Right cardiac atrium (tissue), 5 donors: Measurements from ENCODE around the gene EML4. TPM values are rescaled to one million over a fixed set of nuclear protein-coding genes. Genes with fewer than 3 reads are reported as not detected.
"Not testable (repeated sequence)": the region's sequence is repeated elsewhere in the genome, so short reads cannot be mapped to it uniquely, and the experiment has no call there.

ENCODE experiments used
- ATAC-seq, 2 donors: fragments of 200-7000 bp; cut with Tn5 transposase; one replicate each; pipeline versions ENCODE4 v1.8.0 to v1.9.1; 2020; ENCODE audit warnings: moderate library complexity in 2 of 2, mild to moderate bottlenecking in 1 of 2
- DNase-seq, 3 donors: peaks; one replicate each; pipeline ENCODE4 v3.0.0-alpha.2; 2020
- H3K27ac ChIP-seq: one replicate; pipeline ENCODE4 v1.5.1; 2013; ENCODE audit warnings: mild to moderate bottlenecking, low read length, control low read depth, moderate library complexity
- H3K27me3 ChIP-seq: one replicate; pipeline ENCODE4 v1.6.1; 2013; ENCODE audit not compliant: control insufficient read depth, insufficient read depth
- H3K4me1 ChIP-seq: one replicate; pipeline ENCODE4 v1.6.1; 2013; ENCODE audit warnings: low read length; ENCODE audit not compliant: control insufficient read depth, insufficient read depth
- H3K4me3 ChIP-seq: one replicate; pipeline ENCODE4 v1.5.1; 2013; ENCODE audit warnings: low read length, control low read depth
- H3K9me3 ChIP-seq: one replicate; pipeline ENCODE4 v1.6.1; 2013; ENCODE audit warnings: low read length; ENCODE audit not compliant: control insufficient read depth
- WGBS: extraction: QIAGEN DNeasy Blood & Tissue Kit; methylation state at CpG from one replicate; pipeline ENCODE4 v1.1.7; 2013; 5-methylcytosine and 5-hydroxymethylcytosine counted together
- intact Hi-C, 4 donors: fragments of 100-400 bp; cut with DNase I; formaldehyde crosslinking; loops; one replicate each; pipeline versions ENCODE4 v1.11.0 to v1.14.0; 2022 to 2023
- polyA plus RNA-seq: library from polyadenylated mRNA; stranded (reverse); fragments of 200-250 nt; gene quantifications from one replicate; pipeline ENCODE4 v1.2.3, GENCODE V29; 2013
- total RNA-seq, 4 donors: library from RNA; stranded (reverse); fragmentation: NEBNext Ultra II Directional; extraction: Animal tissue kit (Norgen Biotek cat#: 25700); gene quantifications; one replicate each; pipeline ENCODE4 v1.2.1, GENCODE V29; 2021
- donor health status: healthy with polysubstance abuse.
- donor health status: DM: no; HTN: yes; CAD: no.
- donor health status: DM: no; HTN: no; CAD: no.
- donor health status: DM: no; HTN: yes; CAD: no; lungs with severe emphysema.
- donor health status: DM: yes; HTN: yes; CAD: no.

EML4 gene
- total and polyA plus RNA-seq, 5 donors, result 3.8 to 13.8 (median 8.1) TPM

DNA sequence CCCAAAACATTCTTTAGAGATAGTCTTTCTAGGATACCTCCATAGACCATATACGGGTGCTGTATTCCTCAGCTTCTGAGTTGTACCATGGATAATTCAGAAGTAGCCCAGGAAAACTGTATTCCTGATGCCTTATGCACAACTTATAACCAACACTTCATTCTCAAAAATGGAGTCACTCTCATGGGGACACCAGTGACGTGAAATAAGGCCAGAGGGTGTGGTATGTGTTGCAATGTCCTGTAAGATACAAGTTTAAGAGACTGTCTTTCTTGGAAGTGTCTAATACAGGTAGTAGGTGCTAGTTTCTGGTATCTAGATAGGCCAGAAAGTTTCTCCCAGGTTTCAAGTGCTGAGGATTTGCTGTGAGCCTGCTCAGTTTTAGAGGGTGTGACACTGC, 155.8 kb downstream of the EML4 start:
- ATAC-seq (no peak), DNase-seq (no peak)
- Histone ChIP-seq H3K9me3 (no peaks in the 10 kb centered on the region), H3K4me3 (no peak overlapping the region), H3K27me3 (no peaks in the 10 kb centered on the region), H3K27ac (no peak overlapping the region), H3K4me1 (no peaks in the 10 kb centered on the region)
- intact Hi-C loops, result loop anchor here in 2 of 4 donors (5.0 to 10.0 kb wide), 2 partner anchors 228 to 230 kb away; no protein-coding TSS in a partner anchor
- 83% methylated on average over 2 of the region's 2 CpGs for WGBS

DNA sequence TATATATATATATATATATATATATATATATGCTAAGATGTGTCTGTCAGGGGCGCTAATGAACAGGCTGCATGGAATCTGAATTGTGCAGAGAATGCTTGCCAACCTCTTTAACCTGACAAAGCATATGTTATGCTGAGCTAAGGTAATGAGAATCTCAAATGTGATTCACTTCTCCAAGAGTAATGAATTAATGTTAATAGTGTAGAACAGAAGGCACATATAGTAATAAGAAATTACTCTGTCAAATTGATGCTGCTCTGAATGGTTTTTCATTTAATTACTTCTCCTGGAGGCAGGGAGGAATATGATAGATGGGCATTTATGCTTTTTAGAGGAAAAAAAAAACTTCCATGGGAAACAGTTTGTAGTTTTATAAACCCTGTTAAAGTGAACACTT, 156.5 kb downstream of the EML4 start:
- no peak for DNase-seq
- Histone ChIP-seq H3K27me3 (no peaks in the 10 kb centered on the region), H3K4me1 (no peaks in the 10 kb centered on the region), H3K27ac (no peak overlapping the region), H3K9me3 (no peaks in the 10 kb centered on the region), H3K4me3 (no peak overlapping the region)
- WGBS, result 95% methylated on average over 1 of the region's 1 CpG
- ATAC-seq, result no peak
- intact Hi-C loops, result loop anchor here in 2 of 4 donors (5.0 to 10.0 kb wide), 2 partner anchors 228 to 231 kb away; no protein-coding TSS in a partner anchor

DNA sequence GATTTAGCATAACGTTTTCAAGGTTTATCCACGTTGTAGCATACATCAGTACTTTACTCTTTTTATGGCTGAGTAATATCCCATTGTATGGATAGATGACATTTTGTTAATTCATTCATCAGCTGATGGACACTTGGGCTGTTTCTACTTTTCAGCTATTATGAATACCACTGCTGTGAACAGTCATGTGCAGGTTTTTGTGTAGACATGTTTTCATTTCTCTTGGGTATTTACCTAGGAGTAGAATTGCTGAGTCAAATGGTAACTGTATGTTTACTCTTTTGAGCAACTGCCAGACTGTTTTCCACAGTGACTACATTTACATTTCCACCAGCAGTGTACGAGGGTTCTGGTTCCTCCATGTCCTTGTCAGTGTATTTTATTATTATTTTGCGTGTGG, 158.0 kb downstream of the EML4 start:
- Histone ChIP-seq H3K27ac (no peak overlapping the region), H3K4me3 (no peak overlapping the region), H3K9me3 (no peaks in the 10 kb centered on the region), H3K4me1 (no peaks in the 10 kb centered on the region), H3K27me3 (no peaks in the 10 kb centered on the region)
- 83% methylated on average over 4 of the region's 4 CpGs for WGBS
- intact Hi-C loops, result loop anchor here in 2 of 4 donors (5.0 to 10.0 kb wide), 2 partner anchors 230 to 232 kb away; no protein-coding TSS in a partner anchor
- ATAC-seq (no peak), DNase-seq (no peak)

DNA sequence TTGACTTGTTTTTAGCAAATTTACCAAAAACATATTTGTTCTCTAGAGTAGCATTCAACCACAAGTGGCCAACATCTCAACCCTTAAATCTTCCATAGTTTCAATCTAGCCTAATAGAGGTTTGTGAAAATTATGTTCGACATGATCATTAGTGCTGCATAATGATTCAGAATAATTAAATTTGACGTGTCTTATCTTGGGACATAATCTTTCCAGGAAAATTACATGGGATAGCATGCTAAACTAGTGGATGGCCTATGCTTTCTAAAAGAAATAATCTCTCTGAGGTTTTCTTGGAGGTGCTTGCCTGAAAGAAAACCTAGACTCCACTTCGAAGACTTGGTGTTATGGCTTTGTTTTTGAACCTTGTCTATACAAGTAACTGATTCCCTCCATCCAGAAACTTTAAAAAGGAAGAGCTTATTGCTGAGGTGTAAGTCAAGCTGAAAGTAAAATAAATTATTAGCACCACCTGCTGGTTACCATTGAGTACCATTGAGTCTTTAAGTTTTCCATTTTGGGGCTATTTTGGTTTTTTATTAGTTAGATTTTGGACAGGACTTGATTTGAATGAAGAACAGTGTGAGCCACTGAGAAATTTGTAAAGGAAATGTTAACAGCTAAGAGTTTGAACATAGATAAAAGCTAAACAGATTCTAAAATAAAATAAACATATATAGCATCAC, 159.1 kb downstream of the EML4 start:
- intact Hi-C loops, result loop anchor here in 2 of 4 donors (5.0 to 10.0 kb wide), 2 partner anchors 231 to 233 kb away; no protein-coding TSS in a partner anchor
- WGBS, result 71% methylated on average over 3 of the region's 3 CpGs

DNA sequence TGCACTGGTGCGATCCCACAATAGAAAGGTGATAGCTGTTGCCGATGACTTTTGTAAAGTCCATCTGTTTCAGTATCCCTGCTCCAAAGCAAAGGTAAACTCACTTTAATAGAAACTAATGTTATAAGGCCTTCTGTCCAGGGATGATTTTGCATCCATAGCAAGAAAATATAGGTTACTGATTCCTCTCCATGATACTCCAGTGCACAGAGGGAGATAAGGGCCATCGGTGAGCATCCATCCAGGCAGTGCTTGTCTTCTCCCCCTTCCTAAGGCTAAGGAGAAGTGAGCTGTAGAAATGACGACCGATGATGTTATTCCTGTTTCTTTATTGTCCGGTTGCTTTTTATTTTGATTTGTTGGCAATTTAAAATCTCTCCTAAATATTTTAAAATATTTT, 159.8 kb downstream of the EML4 start:
- WGBS, result 90% methylated on average over 6 of the region's 6 CpGs
- Histone ChIP-seq H3K27ac (no peak overlapping the region), H3K4me1 (no peaks in the 10 kb centered on the region), H3K9me3 (no peaks in the 10 kb centered on the region), H3K27me3 (no peaks in the 10 kb centered on the region), H3K4me3 (no peak overlapping the region)
- DNase-seq (no peak), ATAC-seq (no peak)
- intact Hi-C loops, result loop anchor here in 2 of 4 donors (5.0 to 10.0 kb wide), 2 partner anchors 232 to 234 kb away; no protein-coding TSS in a partner anchor

More for the DNA sequence above, 159.1 kb downstream of the EML4 start:
- Histone ChIP-seq H3K4me3 (no peak overlapping the region), H3K27me3 (no peaks in the 10 kb centered on the region), H3K9me3 (no peaks in the 10 kb centered on the region), H3K27ac (no peak overlapping the region), H3K4me1 (no peaks in the 10 kb centered on the region)
- ATAC-seq (no peak), DNase-seq (no peak)

DNA sequence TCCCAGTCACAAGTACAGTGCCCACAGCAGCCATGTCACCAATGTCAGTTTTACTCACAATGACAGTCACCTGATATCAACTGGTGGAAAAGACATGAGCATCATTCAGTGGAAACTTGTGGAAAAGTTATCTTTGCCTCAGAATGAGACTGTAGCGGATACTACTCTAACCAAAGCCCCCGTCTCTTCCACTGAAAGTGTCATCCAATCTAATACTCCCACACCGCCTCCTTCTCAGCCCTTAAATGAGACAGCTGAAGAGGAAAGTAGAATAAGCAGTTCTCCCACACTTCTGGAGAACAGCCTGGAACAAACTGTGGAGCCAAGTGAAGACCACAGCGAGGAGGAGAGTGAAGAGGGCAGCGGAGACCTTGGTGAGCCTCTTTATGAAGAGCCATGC, 160.6 kb downstream of the EML4 start:
- intact Hi-C loops, result loop anchor here (5.0 to 10.0 kb wide), 2 partner anchors 232 to 235 kb away; no protein-coding TSS in a partner anchor
- Histone ChIP-seq H3K9me3 (no peaks in the 10 kb centered on the region), H3K27me3 (no peaks in the 10 kb centered on the region), H3K4me3 (no peak overlapping the region), H3K27ac (no peak overlapping the region), H3K4me1 (no peaks in the 10 kb centered on the region)
- ATAC-seq, result no peak
- WGBS, result 85% methylated on average over 5 of the region's 5 CpGs
- DNase-seq, result no peak

DNA sequence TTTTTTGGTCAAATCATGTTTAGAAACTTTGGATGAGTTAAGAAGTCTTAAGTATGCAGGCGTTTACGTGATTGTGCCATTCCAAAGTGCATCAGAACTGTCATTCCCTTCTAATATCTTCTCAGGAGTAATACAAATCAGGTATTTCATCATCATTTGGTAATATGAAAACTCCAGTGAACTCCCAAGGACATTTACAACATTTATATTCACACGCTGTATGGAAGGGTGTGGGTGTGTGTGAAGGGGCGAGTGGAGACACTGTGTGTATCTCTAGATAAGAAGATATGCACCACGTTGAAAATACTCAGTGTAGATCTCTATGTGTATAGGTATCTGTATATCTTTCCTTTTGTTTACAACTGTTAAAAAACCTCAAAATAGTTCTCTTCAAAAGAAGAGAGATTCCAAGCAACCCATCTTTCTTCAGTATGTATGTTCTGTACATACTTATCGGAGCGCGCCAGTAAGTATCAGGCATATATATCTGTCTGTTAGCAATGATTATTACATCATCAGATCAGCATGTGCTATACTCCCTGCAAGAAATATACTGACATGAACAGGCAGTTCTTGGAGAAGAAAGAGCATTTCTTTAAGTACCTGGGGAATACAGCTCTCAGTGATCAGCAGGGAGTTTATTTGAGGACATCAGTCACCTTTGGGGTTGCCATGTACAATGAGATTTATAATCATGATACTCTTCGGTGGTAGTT, 162.6 kb downstream of the EML4 start:
- WGBS, result 72% methylated on average over 9 of the region's 9 CpGs
- ATAC-seq, result no peak
- Histone ChIP-seq H3K9me3 (no peaks in the 10 kb centered on the region), H3K27me3 (no peaks in the 10 kb centered on the region), H3K27ac (no peak overlapping the region), H3K4me3 (no peak overlapping the region), H3K4me1 (no peaks in the 10 kb centered on the region)
- DNase-seq, result no peak
- intact Hi-C loops, result loop anchor here in 2 of 4 donors (5.0 to 10.0 kb wide), 2 partner anchors 234 to 237 kb away; no protein-coding TSS in a partner anchor

DNA sequence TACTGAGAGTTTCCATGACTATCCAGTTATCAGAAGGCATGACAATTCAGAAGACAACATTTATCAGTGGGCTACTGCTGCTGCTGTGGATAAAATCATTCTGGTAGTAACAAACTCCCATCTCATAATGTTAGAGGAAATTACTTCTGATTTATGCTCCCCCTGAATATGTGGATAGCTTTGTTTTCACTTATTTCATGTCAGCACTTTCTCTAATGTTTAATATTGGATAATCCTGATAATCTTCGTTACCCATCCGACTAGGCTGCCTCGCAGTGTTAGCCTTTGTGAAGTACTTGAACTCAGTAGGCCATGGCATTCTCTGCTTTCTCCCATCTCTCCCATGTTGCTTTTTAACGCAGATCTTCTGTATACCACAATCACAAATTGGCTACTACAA, 163.4 kb downstream of the EML4 start:
- H3K4me1 ChIP-seq, result no peaks in the 10 kb centered on the region
- H3K4me3 ChIP-seq, result no peak overlapping the region
- intact Hi-C loops, result loop anchor here in 2 of 4 donors (5.0 to 10.0 kb wide), 2 partner anchors 235 to 238 kb away; no protein-coding TSS in a partner anchor
- H3K27ac ChIP-seq, result no peak overlapping the region
- ATAC-seq (no peak), DNase-seq (no peak)
- WGBS, result 93% methylated on average over 4 of the region's 4 CpGs
- no peaks in the 10 kb centered on the region for H3K9me3 ChIP-seq
- no peaks in the 10 kb centered on the region for H3K27me3 ChIP-seq

DNA sequence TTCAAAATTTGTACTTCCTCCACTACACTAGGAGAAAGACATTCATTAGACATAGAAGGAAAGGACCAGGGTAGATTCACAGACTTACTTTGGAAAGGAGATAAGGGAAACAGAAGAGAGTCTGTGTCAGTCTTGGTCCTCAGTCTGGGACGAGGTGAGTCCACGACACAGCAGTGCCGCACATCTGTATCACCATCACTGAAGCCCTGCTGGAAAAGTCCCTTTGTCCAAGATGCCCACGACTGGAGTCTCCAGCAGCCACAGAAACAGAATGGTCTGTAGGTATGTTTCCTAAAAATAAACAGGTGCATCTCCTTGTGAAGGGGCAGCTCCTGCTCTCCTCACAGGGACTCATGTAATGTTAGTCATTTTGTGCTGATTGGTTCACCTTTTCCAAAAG, 164.4 kb downstream of the EML4 start:
- H3K4me3 ChIP-seq, result no peak overlapping the region
- H3K4me1 ChIP-seq, result no peaks in the 10 kb centered on the region
- 92% methylated on average over 4 of the region's 4 CpGs for WGBS
- H3K27me3 ChIP-seq, result no peaks in the 10 kb centered on the region
- no peaks in the 10 kb centered on the region for H3K9me3 ChIP-seq
- DNase-seq (no peak), ATAC-seq (no peak)
- H3K27ac ChIP-seq, result no peak overlapping the region
- intact Hi-C loops, result loop anchor here in 2 of 4 donors (5.0 to 10.0 kb wide), 2 partner anchors 236 to 239 kb away; no protein-coding TSS in a partner anchor

DNA sequence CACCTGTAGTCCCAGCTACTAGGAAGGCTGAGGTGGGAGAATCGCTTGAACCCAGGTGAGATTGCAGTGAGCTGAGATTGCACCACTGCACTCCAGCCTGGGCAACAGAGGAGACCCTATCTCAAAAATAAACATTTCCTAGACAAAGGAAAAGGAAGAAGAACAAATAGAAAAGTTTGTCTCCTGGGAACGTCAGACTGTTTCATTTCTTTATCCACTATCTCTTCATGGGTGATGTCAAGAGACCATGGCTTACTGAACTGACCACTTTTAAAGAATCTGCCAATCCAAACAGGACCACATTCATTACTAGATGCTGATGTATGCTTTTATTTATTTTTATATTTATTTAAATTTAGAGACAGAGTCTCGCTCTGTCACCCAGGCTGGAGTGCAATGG, 165.1 kb downstream of the EML4 start:
- H3K4me1 ChIP-seq, result no peaks in the 10 kb centered on the region
- no peaks in the 10 kb centered on the region for H3K27me3 ChIP-seq
- ATAC-seq, result no peak
- intact Hi-C loops, result loop anchor here in 2 of 4 donors (5.0 to 10.0 kb wide), 2 partner anchors 237 to 239 kb away; no protein-coding TSS in a partner anchor
- no peak overlapping the region for H3K27ac ChIP-seq
- H3K4me3 ChIP-seq, result no peak overlapping the region
- no peak for DNase-seq
- H3K9me3 ChIP-seq, result no peaks in the 10 kb centered on the region
- WGBS, result 89% methylated on average over 3 of the region's 3 CpGs

DNA sequence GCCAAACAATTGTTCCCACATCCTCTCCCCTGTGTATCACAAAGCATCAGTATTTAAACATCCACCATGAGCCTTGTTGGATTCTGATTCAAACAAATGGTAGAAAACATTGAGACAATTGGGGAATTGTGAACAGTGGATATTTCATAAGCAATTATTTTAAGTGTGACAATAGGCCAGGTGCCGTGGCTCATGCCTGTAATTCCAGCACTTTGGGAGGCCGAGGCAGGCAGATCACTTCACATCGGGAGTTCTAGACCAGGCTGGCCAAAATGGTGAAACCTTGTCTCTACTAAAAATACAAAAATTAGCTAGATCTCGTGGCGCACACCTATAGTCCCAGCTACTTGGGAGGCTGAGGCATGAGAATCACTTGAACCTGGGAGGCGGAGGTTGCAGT, 165.7 kb downstream of the EML4 start:
- DNase-seq, ATAC-seq, H3K27me3 ChIP-seq, H3K9me3 ChIP-seq, H3K4me3 ChIP-seq, H3K4me1 ChIP-seq, H3K27ac ChIP-seq: not testable (repeated sequence)
- intact Hi-C loops, result loop anchor here in 2 of 4 donors (5.0 to 10.0 kb wide), 2 partner anchors 238 to 240 kb away; no protein-coding TSS in a partner anchor
- WGBS, result 96% methylated on average over 6 of the region's 6 CpGs
